Smooth muscle cell of the pulmonary artery (primary cell): ENCODE results near the gene TRIM26. TPM values are rescaled to one million over a fixed set of nuclear protein-coding genes. Genes with fewer than 3 reads are reported as not detected.

ENCODE experiments used
- total RNA-seq: library from RNA; depleted of rRNA; stranded (reverse); fragments of >200 nt; gene quantifications from 2 replicates; pipeline ENCODE4 v1.2.3, GENCODE V29; 2014

TRIM26 gene, protein sequence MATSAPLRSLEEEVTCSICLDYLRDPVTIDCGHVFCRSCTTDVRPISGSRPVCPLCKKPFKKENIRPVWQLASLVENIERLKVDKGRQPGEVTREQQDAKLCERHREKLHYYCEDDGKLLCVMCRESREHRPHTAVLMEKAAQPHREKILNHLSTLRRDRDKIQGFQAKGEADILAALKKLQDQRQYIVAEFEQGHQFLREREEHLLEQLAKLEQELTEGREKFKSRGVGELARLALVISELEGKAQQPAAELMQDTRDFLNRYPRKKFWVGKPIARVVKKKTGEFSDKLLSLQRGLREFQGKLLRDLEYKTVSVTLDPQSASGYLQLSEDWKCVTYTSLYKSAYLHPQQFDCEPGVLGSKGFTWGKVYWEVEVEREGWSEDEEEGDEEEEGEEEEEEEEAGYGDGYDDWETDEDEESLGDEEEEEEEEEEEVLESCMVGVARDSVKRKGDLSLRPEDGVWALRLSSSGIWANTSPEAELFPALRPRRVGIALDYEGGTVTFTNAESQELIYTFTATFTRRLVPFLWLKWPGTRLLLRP
- 18.3 and 22.1 TPM in 2 replicates for total RNA-seq

DNA sequence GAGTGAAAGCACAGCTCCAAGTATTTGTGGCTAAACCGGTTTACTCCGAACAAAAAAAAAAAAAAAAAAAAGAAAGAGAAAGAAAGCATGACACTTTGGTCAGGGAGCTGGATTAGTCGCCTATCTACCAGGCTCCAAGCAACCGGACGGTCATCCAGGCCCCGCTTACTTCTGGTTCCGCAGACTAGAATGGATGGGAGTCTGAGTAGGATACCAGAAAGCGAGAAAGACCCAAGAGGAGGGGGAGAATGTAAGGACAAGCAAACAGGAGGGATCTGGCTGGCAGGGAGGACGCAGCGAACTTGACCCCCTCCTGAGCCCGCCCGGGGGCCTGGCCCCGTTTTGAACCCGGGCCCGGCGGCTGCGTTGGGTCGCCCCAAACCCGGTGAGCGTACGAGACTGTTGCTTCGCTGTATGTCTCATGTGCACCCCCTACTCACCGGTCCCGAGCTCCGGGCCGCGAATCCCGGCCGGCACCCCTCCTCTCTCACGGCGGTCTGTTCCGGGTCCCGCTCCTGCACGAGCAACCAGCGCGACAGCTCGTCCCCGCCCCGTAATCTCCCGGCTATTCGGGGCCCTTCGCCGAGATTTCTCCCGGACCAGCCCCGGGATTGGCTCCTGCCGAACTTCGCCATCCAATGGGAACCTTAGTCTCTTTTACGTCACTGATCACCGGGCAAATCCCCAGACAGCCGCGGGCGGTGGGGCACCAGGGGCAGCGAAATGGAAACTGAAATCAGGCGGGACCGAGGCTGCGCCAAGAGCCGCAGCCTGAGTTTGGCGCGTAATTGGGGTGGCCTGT, at the start of gene TRIM26:
TSS of gene TRIM26 (minus strand) at position 542 of the 802 bp plus-strand sequence. CDS start 14,303 bp downstream, outside the sequence.

DNA sequence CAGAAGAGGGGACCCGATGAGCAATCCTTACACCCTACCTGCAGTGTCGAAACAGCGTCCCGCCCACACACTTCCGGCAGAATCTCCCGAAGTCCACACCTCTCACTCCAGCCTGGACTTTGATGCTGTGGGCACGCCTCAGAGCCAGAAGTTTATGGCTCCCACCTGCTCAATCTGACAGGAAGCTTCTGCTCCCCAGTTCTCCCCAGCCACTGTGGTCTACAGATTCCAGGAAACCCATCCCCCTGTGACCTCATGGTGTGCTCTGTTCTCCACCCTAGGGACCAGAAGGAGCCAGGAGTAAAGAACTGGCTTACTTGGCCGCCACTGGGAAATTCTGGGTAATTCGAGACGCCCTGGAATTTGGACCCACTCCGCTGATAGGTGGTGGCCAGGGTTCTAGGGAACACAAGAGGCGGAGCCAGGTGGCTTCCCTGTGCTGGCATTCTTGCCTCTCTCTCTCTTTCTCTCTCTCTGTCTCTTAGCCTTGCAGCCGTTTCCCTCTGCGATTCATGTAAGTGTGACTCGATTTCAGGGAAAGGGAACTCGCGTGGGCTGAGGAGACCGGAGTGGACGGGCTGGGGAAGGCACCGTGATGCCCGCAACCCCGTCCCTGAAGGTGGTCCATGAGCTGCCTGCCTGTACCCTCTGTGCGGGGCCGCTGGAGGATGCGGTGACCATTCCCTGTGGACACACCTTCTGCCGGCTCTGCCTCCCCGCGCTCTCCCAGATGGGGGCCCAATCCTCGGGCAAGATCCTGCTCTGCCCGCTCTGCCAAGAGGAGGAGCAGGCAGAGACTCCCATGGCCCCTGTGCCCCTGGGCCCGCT, 49.9 kb downstream of the TRIM26 start, which contains the start of gene TRIM15:
TSS of gene TRIM15 (plus strand) at position 457 of the 828 bp plus-strand sequence. CDS start at position 596, 139 bp downstream.

DNA sequence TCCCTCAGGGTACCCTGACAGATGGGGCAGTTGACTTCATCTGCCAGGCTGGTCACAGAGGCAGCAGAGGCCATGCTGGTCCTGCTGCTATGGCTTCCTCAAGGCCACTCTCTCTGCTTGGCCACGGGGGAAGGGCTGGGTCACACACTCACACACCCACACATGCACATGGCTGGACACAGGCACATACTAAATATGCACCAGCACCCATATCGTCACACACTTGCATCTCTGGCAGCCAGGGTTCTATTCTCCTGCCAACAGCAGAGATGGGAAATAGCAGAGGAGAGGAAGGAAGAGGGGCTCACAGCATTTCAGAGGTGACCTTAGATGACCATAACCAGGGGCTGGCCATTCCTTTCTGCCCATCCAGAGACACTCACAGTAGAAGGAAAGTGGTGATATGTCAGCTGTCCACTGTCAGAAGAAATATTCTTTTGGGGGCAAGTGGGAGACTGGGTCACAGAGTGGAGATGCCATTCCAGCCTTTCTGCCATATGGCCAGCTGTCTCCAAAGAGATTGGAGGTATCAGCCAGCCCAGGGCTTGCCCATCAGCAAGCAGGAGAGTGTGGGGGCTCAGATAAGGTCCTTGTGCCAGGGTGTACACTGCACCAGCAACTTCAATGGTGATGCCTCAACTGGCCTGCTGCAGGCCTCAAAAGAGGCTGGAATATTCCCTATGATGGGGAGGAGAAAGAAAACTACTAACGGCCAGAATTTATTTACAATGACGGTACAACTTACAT, 52.2 kb downstream of the TRIM26 start, which contains the start of gene TRIM10:
TSS of gene TRIM10 (minus strand) at position 427 of the 747 bp plus-strand sequence. CDS start at position 74, 353 bp downstream.

DNA sequence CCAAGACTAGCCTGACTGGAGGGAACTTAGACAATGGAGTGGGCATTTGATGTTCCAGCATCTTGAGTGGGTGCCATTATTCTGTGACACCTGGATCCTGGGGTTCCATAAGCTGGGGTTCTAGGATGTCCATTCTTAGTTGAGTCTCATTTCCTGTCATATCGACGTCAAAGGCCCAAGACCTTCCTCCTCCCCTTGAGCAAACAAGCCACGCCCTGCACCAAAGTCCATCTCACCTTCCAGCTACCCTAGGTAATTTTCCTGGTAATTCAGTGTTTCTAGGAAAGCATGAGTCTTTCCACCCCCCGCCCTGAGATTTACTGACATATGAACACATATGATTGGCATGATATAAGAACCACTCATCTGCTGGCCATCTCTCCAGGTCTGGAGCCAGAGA, 77.4 kb downstream of the TRIM26 start, which contains the start of gene TRIM40:
TSS of gene TRIM40 (plus strand) at position 384 of the 400 bp plus-strand sequence. CDS start 897 bp downstream, outside the sequence.

Other genes with a start within 250 kb of the TRIM26 start
- gene POLR1H, start 152.1 kb downstream of the TRIM26 start, total RNA-seq = 12.6 and 16.2 TPM in 2 replicates
- 23.8 and 25.7 TPM in 2 replicates for gene PPP1R11, start 146.2 kb downstream of the TRIM26 start, total RNA-seq
- gene RNF39, start 137.6 kb downstream of the TRIM26 start, total RNA-seq = 0.07 TPM in 1 of 2 replicates, not detected in the other
- not detected in 2 replicates for gene TRIM31, start 100.3 kb downstream of the TRIM26 start, total RNA-seq
- not detected in 2 replicates for gene TRIM40, start 77.3 kb downstream of the TRIM26 start, total RNA-seq
- gene TRIM10, start 52.2 kb downstream of the TRIM26 start, total RNA-seq = not detected in 2 replicates
- not detected in 2 replicates for gene TRIM15, start 49.9 kb downstream of the TRIM26 start, total RNA-seq
- 12.2 and 12.8 TPM in 2 replicates for gene TRIM39, start 113.5 kb upstream of the TRIM26 start, total RNA-seq
- 15.4 and 17.9 TPM in 2 replicates for gene RPP21, start 131.8 kb upstream of the TRIM26 start, total RNA-seq